ENCODE measurements around the gene FILIP1. TPM values are rescaled to one million over a fixed set of nuclear protein-coding genes. Genes with fewer than 3 reads are reported as not detected.

FILIP1 gene
- total RNA-seq, 4 donors from 2014 or later, result 36.0 to 57.6 (median 48.0) TPM

GRCh38 chr6:75329703-75330102 lies 163.9 kb downstream of the FILIP1 start:
- Histone ChIP-seq H3K27me3 (no peaks in the 10 kb centered on the region), H3K4me3 (no peak overlapping the region), H3K9me3 (no peaks in the 10 kb centered on the region), H3K4me1 (peaks cover 0 to 11% (median 0%) of the 10 kb centered on the region in 3 donors), H3K27ac (no peak overlapping the region), H3K36me3 (no peaks in the 10 kb centered on the region)
- TF ChIP-seq EP300 (IDR thresholded peaks at IDR 0.05) (no peak), POLR2A (IDR thresholded peaks at IDR 0.05) (no peak), POLR2AphosphoS5 (IDR thresholded peaks at IDR 0.05) (no peak)
- TF ChIP-seq, protein P1, sequence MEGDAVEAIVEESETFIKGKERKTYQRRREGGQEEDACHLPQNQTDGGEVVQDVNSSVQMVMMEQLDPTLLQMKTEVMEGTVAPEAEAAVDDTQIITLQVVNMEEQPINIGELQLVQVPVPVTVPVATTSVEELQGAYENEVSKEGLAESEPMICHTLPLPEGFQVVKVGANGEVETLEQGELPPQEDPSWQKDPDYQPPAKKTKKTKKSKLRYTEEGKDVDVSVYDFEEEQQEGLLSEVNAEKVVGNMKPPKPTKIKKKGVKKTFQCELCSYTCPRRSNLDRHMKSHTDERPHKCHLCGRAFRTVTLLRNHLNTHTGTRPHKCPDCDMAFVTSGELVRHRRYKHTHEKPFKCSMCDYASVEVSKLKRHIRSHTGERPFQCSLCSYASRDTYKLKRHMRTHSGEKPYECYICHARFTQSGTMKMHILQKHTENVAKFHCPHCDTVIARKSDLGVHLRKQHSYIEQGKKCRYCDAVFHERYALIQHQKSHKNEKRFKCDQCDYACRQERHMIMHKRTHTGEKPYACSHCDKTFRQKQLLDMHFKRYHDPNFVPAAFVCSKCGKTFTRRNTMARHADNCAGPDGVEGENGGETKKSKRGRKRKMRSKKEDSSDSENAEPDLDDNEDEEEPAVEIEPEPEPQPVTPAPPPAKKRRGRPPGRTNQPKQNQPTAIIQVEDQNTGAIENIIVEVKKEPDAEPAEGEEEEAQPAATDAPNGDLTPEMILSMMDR (IDR thresholded peaks at IDR 0.05), result no peak
- 94 to 96% methylated on average over 1 of the region's 1 CpG for WGBS, 2 donors (ENCODE audit: low coverage in 1 of 2)
- no peak for ATAC-seq

DNA sequence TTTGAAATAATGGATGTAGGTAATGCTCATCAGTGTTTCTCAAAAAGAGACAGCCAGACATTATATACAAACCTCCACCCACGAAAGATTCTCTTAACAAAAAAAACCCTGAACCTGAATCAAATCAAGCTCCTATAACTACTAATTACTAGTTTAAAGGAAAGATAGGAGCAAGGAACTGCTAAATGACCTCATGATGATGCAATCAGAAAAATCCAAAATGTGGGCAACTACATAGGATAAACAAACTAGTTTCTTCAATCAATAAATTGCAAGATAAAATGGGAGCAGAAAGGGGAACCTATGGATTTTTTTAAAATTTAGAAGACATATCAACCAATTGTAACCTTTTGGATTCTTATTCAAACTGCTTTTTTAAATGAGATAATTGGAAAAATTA lies 165.8 kb downstream of the FILIP1 start:
- Histone ChIP-seq H3K36me3 (no peaks in the 10 kb centered on the region), H3K27ac (no peak overlapping the region), H3K27me3 (no peaks in the 10 kb centered on the region), H3K4me1 (no peaks in the 10 kb centered on the region), H3K9me3 (no peaks in the 10 kb centered on the region), H3K4me3 (no peak overlapping the region)
- WGBS, 2 donors (ENCODE audit: low coverage in 1 of 2), result 86 to 94% methylated on average over 1 of the region's 1 CpG
- no peak for ATAC-seq
- TF ChIP-seq POLR2A (IDR thresholded peaks at IDR 0.05) (no peak), EP300 (IDR thresholded peaks at IDR 0.05) (no peak), POLR2AphosphoS5 (IDR thresholded peaks at IDR 0.05) (no peak)
- TF ChIP-seq, protein P1 (IDR thresholded peaks at IDR 0.05), result no peak

GRCh38 chr6:75326557-75327258 lies 166.9 kb downstream of the FILIP1 start:
- H3K4me3 ChIP-seq, result no peak overlapping the region
- H3K9me3 ChIP-seq, result no peaks in the 10 kb centered on the region
- WGBS, 2 donors (ENCODE audit: low coverage in 1 of 2), result 67 to 68% methylated on average over 2 of the region's 2 CpGs
- no peaks in the 10 kb centered on the region for H3K4me1 ChIP-seq
- H3K36me3 ChIP-seq, result no peaks in the 10 kb centered on the region
- no peak for ATAC-seq
- no peak overlapping the region for H3K27ac ChIP-seq
- no peak for TF ChIP-seq EP300 (IDR thresholded peaks at IDR 0.05)
- TF ChIP-seq POLR2AphosphoS5 (IDR thresholded peaks at IDR 0.05), result no peak
- TF ChIP-seq, protein P1 (IDR thresholded peaks at IDR 0.05), result no peak
- TF ChIP-seq POLR2A (IDR thresholded peaks at IDR 0.05), result no peak
- H3K27me3 ChIP-seq, result no peaks in the 10 kb centered on the region

DNA sequence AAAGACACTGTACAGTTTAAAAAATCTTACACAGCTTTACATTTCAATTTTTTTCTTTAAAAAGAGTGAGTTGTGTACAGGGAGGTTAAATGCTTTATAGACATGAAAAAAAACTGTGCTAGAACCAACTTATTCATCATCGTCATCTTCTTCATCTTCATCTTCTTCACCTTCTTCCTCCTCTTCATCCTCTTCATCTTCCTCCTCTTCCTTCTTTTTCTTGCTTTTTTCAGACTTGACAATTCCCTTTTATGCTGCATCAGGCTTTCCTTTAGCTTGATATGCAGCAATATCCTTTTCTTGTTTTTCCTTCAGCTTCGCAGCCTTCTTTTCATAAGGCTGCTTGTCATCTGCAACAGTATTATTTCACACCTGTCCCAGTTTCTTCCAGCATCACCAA lies 174.7 kb downstream of the FILIP1 start:
- no peak overlapping the region for H3K4me3 ChIP-seq
- no peak overlapping the region for H3K27ac ChIP-seq
- no peak for ATAC-seq
- no peak for TF ChIP-seq POLR2A (IDR thresholded peaks at IDR 0.05)
- no peak for TF ChIP-seq EP300 (IDR thresholded peaks at IDR 0.05)
- TF ChIP-seq POLR2AphosphoS5 (IDR thresholded peaks at IDR 0.05), result no peak
- TF ChIP-seq, protein P1 (IDR thresholded peaks at IDR 0.05), result no peak
- WGBS, 2 donors (ENCODE audit: low coverage in 1 of 2), result 50 to 98% methylated on average over 1 to 2 of the region's 2 CpGs
- H3K27me3 ChIP-seq, result no peaks in the 10 kb centered on the region
- no peaks in the 10 kb centered on the region for H3K9me3 ChIP-seq
- H3K4me1 ChIP-seq, result peaks cover 0 to 11% (median 0%) of the 10 kb centered on the region in 3 donors
- H3K36me3 ChIP-seq, result peaks cover 0 to 7% of the 10 kb centered on the region in 2 donors
